Muscle layer of colon (tissue), 2 donors: ENCODE results near the gene DEAF1.
"Not testable (repeated sequence)": the region's sequence is repeated elsewhere in the genome, so short reads cannot be mapped to it uniquely, and the experiment has no call there.

Experiments
- H3K27ac ChIP-seq: one replicate; pipeline ENCODE4 v1.7.0; 2013; ENCODE audit warnings: low read depth, mild to moderate bottlenecking, low read length, moderate library complexity
- H3K27me3 ChIP-seq, 2 donors: one replicate each; pipeline ENCODE4 v1.7.0; 2013; ENCODE audit warnings: low read length in 2 of 2, mild to moderate bottlenecking in 2 of 2; ENCODE audit not compliant: insufficient read depth in 2 of 2, control insufficient read depth in 1 of 2
- H3K36me3 ChIP-seq: one replicate; pipeline ENCODE4 v1.7.0; 2013; ENCODE audit warnings: mild to moderate bottlenecking, low read length; ENCODE audit not compliant: insufficient read depth
- H3K4me1 ChIP-seq: one replicate; pipeline ENCODE4 v1.7.0; 2013; ENCODE audit warnings: mild to moderate bottlenecking, low read length; ENCODE audit not compliant: insufficient read depth
- H3K4me3 ChIP-seq, 2 donors: one replicate each; pipeline ENCODE4 v1.7.0; 2013; ENCODE audit warnings: low read length in 2 of 2, low read depth in 1 of 2, mild to moderate bottlenecking in 1 of 2, moderate library complexity in 1 of 2
- H3K9ac ChIP-seq: one replicate; pipeline ENCODE4 v1.7.0; 2013; ENCODE audit warnings: low read length
- H3K9me3 ChIP-seq: one replicate; pipeline ENCODE4 v1.7.0; 2013; ENCODE audit warnings: mild to moderate bottlenecking, low read length
- donor health status: abdominal sarcoma.
- donor health status: Adenocarcinoma of cecum.

The DEAF1 gene

GRCh38 chr11:660681-661444 is 34.2 kb downstream of the DEAF1 start:
- Histone ChIP-seq H3K9me3 (no peaks in the 10 kb centered on the region), H3K36me3 (no peaks in the 10 kb centered on the region), H3K27ac (no peak overlapping the region), H3K4me1 (peaks cover 4% of the 10 kb centered on the region), H3K4me3 (no peak overlapping the region), H3K9ac (no peak overlapping the region), H3K27me3 (no peaks in the 10 kb centered on the region)

GRCh38 chr11:660281-660680 is 34.7 kb downstream of the DEAF1 start:
- peaks cover 4% of the 10 kb centered on the region for H3K4me1 ChIP-seq
- no peaks in the 10 kb centered on the region for H3K27me3 ChIP-seq
- H3K4me3 ChIP-seq, result no peak overlapping the region
- no peaks in the 10 kb centered on the region for H3K36me3 ChIP-seq
- no peak overlapping the region for H3K9ac ChIP-seq
- no peaks in the 10 kb centered on the region for H3K9me3 ChIP-seq
- H3K27ac ChIP-seq, result no peak overlapping the region

GRCh38 chr11:659532-660085 is 35.4 kb downstream of the DEAF1 start:
- no peaks in the 10 kb centered on the region for H3K36me3 ChIP-seq
- H3K27me3 ChIP-seq, result no peaks in the 10 kb centered on the region
- H3K4me1 ChIP-seq, result peaks cover 4% of the 10 kb centered on the region
- H3K9ac ChIP-seq, result no peak overlapping the region
- H3K4me3 ChIP-seq, result no peak overlapping the region
- no peaks in the 10 kb centered on the region for H3K9me3 ChIP-seq
- no peak overlapping the region for H3K27ac ChIP-seq

DNA sequence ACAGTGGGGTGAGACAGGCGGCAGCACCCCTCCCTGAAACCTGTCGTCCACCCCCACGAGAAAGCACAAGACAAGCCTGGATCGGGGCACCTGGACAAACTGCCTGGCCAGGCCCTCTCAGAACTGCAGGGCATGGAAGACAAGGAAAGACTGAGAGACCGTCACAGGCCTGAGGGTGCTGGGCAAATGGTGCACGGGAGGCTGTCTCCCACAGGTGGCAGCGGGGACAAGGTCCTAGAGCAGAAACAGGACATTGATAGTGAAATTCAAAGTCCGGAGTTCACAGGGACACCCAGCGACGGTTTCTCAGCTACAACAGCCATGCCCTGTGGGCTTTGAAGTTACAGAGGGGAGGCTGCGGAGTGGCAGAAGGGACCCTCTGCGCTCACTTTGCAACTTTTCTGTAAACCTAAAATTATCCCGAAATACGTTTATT is 37.3 kb downstream of the DEAF1 start:
- Histone ChIP-seq H3K4me3 (no peak overlapping the region), H3K27ac (no peak overlapping the region), H3K27me3 (no peaks in the 10 kb centered on the region), H3K4me1 (peaks cover 2% of the 10 kb centered on the region), H3K36me3 (no peaks in the 10 kb centered on the region), H3K9me3 (no peaks in the 10 kb centered on the region), H3K9ac (no peak overlapping the region)

DNA sequence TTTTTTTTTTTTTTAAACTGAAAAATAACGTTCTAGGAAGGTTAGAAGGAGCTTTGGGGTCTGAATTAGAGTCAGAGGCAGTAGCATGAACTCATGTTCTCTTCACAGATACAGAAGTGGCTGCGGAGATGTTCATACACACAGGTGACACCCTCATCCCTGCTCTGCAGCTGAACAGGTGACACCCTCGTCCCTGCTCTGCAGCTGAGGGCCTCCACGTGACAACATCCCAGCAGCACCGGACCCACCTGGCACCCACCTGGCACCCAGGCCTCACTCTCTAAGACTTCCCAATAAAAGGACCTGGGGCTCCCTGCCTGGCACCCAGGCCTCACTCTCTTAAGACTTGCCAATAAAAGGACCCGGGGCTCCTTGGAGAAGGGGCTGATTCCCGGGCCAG is 38.2 kb downstream of the DEAF1 start:
- Histone ChIP-seq H3K36me3 (no peaks in the 10 kb centered on the region), H3K4me1 (no peaks in the 10 kb centered on the region), H3K9ac (no peak overlapping the region), H3K4me3 (no peak overlapping the region), H3K9me3 (no peaks in the 10 kb centered on the region), H3K27me3 (no peaks in the 10 kb centered on the region), H3K27ac (no peak overlapping the region)

DNA sequence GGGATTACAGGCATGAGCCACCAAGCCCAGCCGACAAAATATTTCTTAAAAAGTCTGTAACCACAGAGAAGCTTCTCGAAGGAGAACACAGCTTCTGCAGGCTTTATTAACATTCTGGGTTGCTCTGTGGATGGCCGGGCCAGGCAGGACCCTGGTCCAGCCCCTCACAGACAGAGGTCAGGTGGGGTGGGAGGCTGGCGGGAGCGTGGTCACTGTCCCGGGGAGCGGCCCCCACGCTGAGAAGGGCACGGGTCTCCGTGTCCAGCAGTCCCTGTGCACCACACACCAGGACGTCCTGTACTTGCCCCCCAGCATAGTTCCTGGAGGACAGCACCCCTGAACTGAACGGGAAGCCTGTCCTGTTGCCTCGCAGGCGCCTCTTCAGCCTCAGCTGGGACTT is 38.6 kb downstream of the DEAF1 start:
- H3K4me1 ChIP-seq, result no peaks in the 10 kb centered on the region
- H3K36me3 ChIP-seq, result no peaks in the 10 kb centered on the region
- H3K9me3 ChIP-seq, result no peaks in the 10 kb centered on the region
- H3K27me3 ChIP-seq, result no peaks in the 10 kb centered on the region
- H3K9ac ChIP-seq, result no peak overlapping the region
- H3K27ac ChIP-seq, result no peak overlapping the region
- H3K4me3 ChIP-seq, result no peak overlapping the region

- no peaks in the 10 kb centered on the region for H3K36me3 ChIP-seq
- H3K9ac ChIP-seq, result no peak overlapping the region
- H3K9me3 ChIP-seq, result no peaks in the 10 kb centered on the region
- no peak overlapping the region for H3K27ac ChIP-seq
- H3K27me3 ChIP-seq, result no peaks in the 10 kb centered on the region
- H3K4me3 ChIP-seq, result no peak overlapping the region
- H3K4me1 ChIP-seq, result no peaks in the 10 kb centered on the region
These were observed 39.8 kb downstream of the DEAF1 start for GRCh38 chr11:655036-655726.

- not testable (repeated sequence) for H3K4me1 ChIP-seq, H3K36me3 ChIP-seq, H3K9me3 ChIP-seq, H3K9ac ChIP-seq, H3K27ac ChIP-seq, H3K27me3 ChIP-seq, H3K4me3 ChIP-seq
These were observed 40.6 kb downstream of the DEAF1 start for GRCh38 chr11:654444-654843.

DNA sequence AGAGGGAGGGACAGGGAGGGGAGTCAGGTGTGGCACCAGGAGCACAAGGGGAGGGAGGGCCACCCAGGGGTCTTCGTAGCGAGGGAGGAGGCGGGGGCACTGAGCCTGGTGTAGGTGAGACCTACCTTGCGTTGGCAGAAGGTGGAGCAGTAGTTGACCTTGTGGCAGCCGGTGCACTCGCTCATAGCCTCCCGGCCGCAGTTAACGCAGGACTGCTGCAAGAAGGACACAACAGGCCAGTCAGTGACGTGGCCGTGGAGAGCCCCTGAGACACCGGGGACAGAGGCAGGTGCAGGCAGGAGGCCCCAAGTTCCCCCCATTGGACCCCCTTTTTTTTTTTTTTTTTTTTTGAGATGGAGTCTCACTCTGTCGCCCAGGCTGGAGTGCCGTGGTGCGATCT is 41.2 kb downstream of the DEAF1 start:
- no peak overlapping the region for H3K4me3 ChIP-seq
- H3K4me1 ChIP-seq, result no peaks in the 10 kb centered on the region
- no peaks in the 10 kb centered on the region for H3K27me3 ChIP-seq
- H3K36me3 ChIP-seq, result peaks cover 9% of the 10 kb centered on the region
- no peak overlapping the region for H3K9ac ChIP-seq
- no peaks in the 10 kb centered on the region for H3K9me3 ChIP-seq
- H3K27ac ChIP-seq, result no peak overlapping the region

- not testable (repeated sequence) for H3K36me3 ChIP-seq, H3K9ac ChIP-seq, H3K4me3 ChIP-seq, H3K27me3 ChIP-seq, H3K27ac ChIP-seq, H3K9me3 ChIP-seq, H3K4me1 ChIP-seq
These were observed 41.9 kb downstream of the DEAF1 start for GRCh38 chr11:653136-653535.

- H3K27ac ChIP-seq, result no peak overlapping the region
- no peak overlapping the region for H3K9ac ChIP-seq
- no peak overlapping the region for H3K4me3 ChIP-seq
- H3K4me1 ChIP-seq, result no peaks in the 10 kb centered on the region
- H3K9me3 ChIP-seq, result no peaks in the 10 kb centered on the region
- peaks cover 9% of the 10 kb centered on the region for H3K36me3 ChIP-seq
- H3K27me3 ChIP-seq, result no peaks in the 10 kb centered on the region
These were observed 44.5 kb downstream of the DEAF1 start for GRCh38 chr11:650482-650881.
